ENCODE results near the gene CYTH4. TPM values are rescaled to one million over a fixed set of nuclear protein-coding genes. Genes with fewer than 3 reads are reported as not detected.
"Not testable (repeated sequence)": the region's sequence is repeated elsewhere in the genome, so short reads cannot be mapped to it uniquely, and the experiment has no call there.

The CYTH4 gene
- polyA plus RNA-seq, 6 donors from 2014 or later, result 29.3 to 74.9 (median 46.1) TPM

- DNase-seq (no peak), ATAC-seq (ENCODE audit: low read depth in 2 of 2) (no peak)
- Mint-ChIP-seq H3K9me3 (no peaks in the 10 kb centered on the region), H3K4me3 (no peak overlapping the region), H3K27ac (peak overlapping the region in 1 of 6 donors; percentile 53), H3K36me3 (no peaks in the 10 kb centered on the region), H3K4me1 (peaks cover 0 to 12% (median 11%) of the 10 kb centered on the region in 3 donors), H3K27me3 (peaks cover 41 to 74% (median 72%) of the 10 kb centered on the region in 3 donors)
Observed at GRCh38 chr22:37328017-37328416, 45.7 kb downstream of the CYTH4 start.

- not testable (repeated sequence) for H3K4me3 Mint-ChIP-seq
Observed at GRCh38 chr22:37328538-37329237, 46.4 kb downstream of the CYTH4 start.

GRCh38 chr22:37329238-37330140 is 47.2 kb downstream of the CYTH4 start:
- Mint-ChIP-seq H3K27ac (peak overlapping the region in 1 of 6 donors; percentile 37), H3K36me3 (no peaks in the 10 kb centered on the region), H3K27me3 (peaks cover 36 to 76% (median 70%) of the 10 kb centered on the region in 3 donors), H3K9me3 (no peaks in the 10 kb centered on the region), H3K4me3 (no peak overlapping the region), H3K4me1 (peaks cover 0 to 17% (median 15%) of the 10 kb centered on the region in 3 donors)
- DNase-seq, result no peak
- no peak for ATAC-seq (ENCODE audit: low read depth in 2 of 2)

More at GRCh38 chr22:37328538-37329237, 46.4 kb downstream of the CYTH4 start:
- Mint-ChIP-seq H3K4me1 (peaks cover 0 to 13% (median 10%) of the 10 kb centered on the region in 3 donors), H3K27me3 (peaks cover 37 to 74% (median 70%) of the 10 kb centered on the region in 3 donors), H3K27ac (peak overlapping the region in 2 of 6 donors; percentile 22 to 37)
- H3K36me3 Mint-ChIP-seq; H3K9me3 Mint-ChIP-seq; DNase-seq; ATAC-seq (ENCODE audit: low read depth in 2 of 2): not testable (repeated sequence)

- H3K36me3 Mint-ChIP-seq, result no peaks in the 10 kb centered on the region
- H3K27me3 Mint-ChIP-seq, result peaks cover 40 to 84% (median 76%) of the 10 kb centered on the region in 3 donors
- H3K4me1 Mint-ChIP-seq, result peaks cover 7 to 21% (median 19%) of the 10 kb centered on the region in 3 donors
- H3K4me3 Mint-ChIP-seq, result no peak overlapping the region
- H3K9me3 Mint-ChIP-seq, result no peaks in the 10 kb centered on the region
- DNase-seq (no peak), ATAC-seq (ENCODE audit: low read depth in 2 of 2) (peak in 1 of 2 donors; percentile 68)
- no peak overlapping the region for H3K27ac Mint-ChIP-seq
Observed at GRCh38 chr22:37330200-37331033, 48.1 kb downstream of the CYTH4 start.

GRCh38 chr22:37331034-37331428 is 48.7 kb downstream of the CYTH4 start:
- Mint-ChIP-seq H3K27ac (no peak overlapping the region), H3K4me1 (peaks cover 12 to 21% (median 20%) of the 10 kb centered on the region in 3 donors), H3K9me3 (no peaks in the 10 kb centered on the region), H3K4me3 (no peak overlapping the region), H3K36me3 (no peaks in the 10 kb centered on the region), H3K27me3 (peaks cover 43 to 90% (median 82%) of the 10 kb centered on the region in 3 donors)
- ATAC-seq (ENCODE audit: low read depth in 2 of 2), result no peak
- no peak for DNase-seq

GRCh38 chr22:37331856-37332536 is 49.7 kb downstream of the CYTH4 start:
- Mint-ChIP-seq H3K4me3 (peak overlapping the region in 1 of 8 donors; percentile 10), H3K27me3 (peaks cover 42 to 93% (median 77%) of the 10 kb centered on the region in 3 donors), H3K4me1 (peaks cover 12 to 21% (median 20%) of the 10 kb centered on the region in 3 donors), H3K36me3 (no peaks in the 10 kb centered on the region), H3K27ac (no peak overlapping the region), H3K9me3 (no peaks in the 10 kb centered on the region)
- peak; percentile 16 to 39 for ATAC-seq (ENCODE audit: low read depth in 2 of 2)
- no peak for DNase-seq

- Mint-ChIP-seq H3K4me3 (peak overlapping the region in 6 of 8 donors; percentile 49 to 80 (median 68)), H3K27me3 (peaks cover 30 to 91% (median 70%) of the 10 kb centered on the region in 3 donors), H3K36me3 (no peaks in the 10 kb centered on the region), H3K9me3 (no peaks in the 10 kb centered on the region), H3K27ac (no peak overlapping the region), H3K4me1 (peaks cover 12 to 25% (median 23%) of the 10 kb centered on the region in 3 donors)
- ATAC-seq (ENCODE audit: low read depth in 2 of 2), result peak in 1 of 2 donors; percentile 11
- DNase-seq, result no peak
Observed at GRCh38 chr22:37333724-37334460, 51.6 kb downstream of the CYTH4 start.

GRCh38 chr22:37334461-37334858 is 52.2 kb downstream of the CYTH4 start:
- H3K27me3 Mint-ChIP-seq, result peaks cover 33 to 91% (median 64%) of the 10 kb centered on the region in 3 donors

GRCh38 chr22:37334859-37335805 is 52.8 kb downstream of the CYTH4 start:
- Mint-ChIP-seq H3K9me3 (no peaks in the 10 kb centered on the region), H3K4me1 (peaks cover 12 to 23% (median 17%) of the 10 kb centered on the region in 3 donors), H3K27ac (peak overlapping the region in 1 of 6 donors; percentile 71), H3K4me3 (peak overlapping the region in 6 of 8 donors; percentile 15 to 72 (median 64)), H3K36me3 (no peaks in the 10 kb centered on the region), H3K27me3 (peaks cover 35 to 87% (median 58%) of the 10 kb centered on the region in 3 donors)
- ATAC-seq (ENCODE audit: low read depth in 2 of 2) (peak in 1 of 2 donors; percentile 28), DNase-seq (no peak)

More at GRCh38 chr22:37334461-37334858, 52.2 kb downstream of the CYTH4 start:
- Mint-ChIP-seq H3K4me3 (peak overlapping the region in 6 of 8 donors; percentile 49 to 80 (median 65)), H3K9me3 (no peaks in the 10 kb centered on the region), H3K4me1 (peaks cover 12 to 23% (median 19%) of the 10 kb centered on the region in 3 donors), H3K27ac (no peak overlapping the region), H3K36me3 (no peaks in the 10 kb centered on the region)
- peak in 1 of 2 donors; percentile 27 for ATAC-seq (ENCODE audit: low read depth in 2 of 2)
- no peak for DNase-seq

- no peak for ATAC-seq (ENCODE audit: low read depth in 2 of 2)
- Mint-ChIP-seq H3K9me3 (no peaks in the 10 kb centered on the region), H3K4me1 (peaks cover 12 to 23% (median 17%) of the 10 kb centered on the region in 3 donors), H3K27me3 (peaks cover 35 to 90% (median 59%) of the 10 kb centered on the region in 3 donors), H3K27ac (peak overlapping the region in 1 of 6 donors; percentile 74), H3K36me3 (no peaks in the 10 kb centered on the region), H3K4me3 (peak overlapping the region in 3 of 8 donors; percentile 48 to 72 (median 70))
- DNase-seq, result no peak
Observed at GRCh38 chr22:37335806-37336199, 53.5 kb downstream of the CYTH4 start.

- Mint-ChIP-seq H3K9me3 (no peaks in the 10 kb centered on the region), H3K36me3 (no peaks in the 10 kb centered on the region), H3K4me1 (peaks cover 12 to 23% (median 16%) of the 10 kb centered on the region in 3 donors), H3K27me3 (peaks cover 31 to 83% (median 64%) of the 10 kb centered on the region in 3 donors), H3K27ac (no peak overlapping the region), H3K4me3 (no peak overlapping the region)
- DNase-seq, result no peak
- no peak for ATAC-seq (ENCODE audit: low read depth in 2 of 2)
Observed at GRCh38 chr22:37336579-37336978, 54.3 kb downstream of the CYTH4 start.

Measured in naive B cell (primary cell).